HepG2 (cell line): ENCODE results near the gene MBOAT7. TPM values are rescaled to one million over a fixed set of nuclear protein-coding genes. Genes with fewer than 3 reads are reported as not detected.
A peak's percentile ranks its signal among the peaks of the same experiment; 100 is the strongest.

Experiments
- ATAC-seq: fragments of 200-7000 bp; cut with Tn5 transposase; 3 replicates; pipeline ENCODE4 v1.9.1; 2020; ENCODE audit warnings: mild to moderate bottlenecking, moderate library complexity
- BruUV-seq: library from RNA; stranded (reverse); fragments of 400-500 nt; replicated peaks from 2 replicates; lab custom pipeline; 2021; lab: Mats Ljungman, UMichigan
- CTCF ChIA-PET: fragments of 300-600 bp; formaldehyde crosslinking; extraction: SDS; loops from one replicate; lab custom pipeline; 2021; ENCODE audit warnings: low total read pairs, inconsistent platforms, low intra/inter-chr PET ratio; lab: Yijun Ruan, JAX
- POLR2A ChIA-PET: fragments of 350-600 bp; sonication (Branson Sonifier 250); formaldehyde crosslinking; loops from one replicate; lab custom pipeline; 2020; ENCODE audit warnings: antibody characterized with exemption, inconsistent platforms; lab: Yijun Ruan, JAX
- DNase-seq: peaks from one replicate; pipeline ENCODE4 v3.0.0-alpha.2; 2015; ENCODE audit warnings: low spot score
- FAIRE-seq: peaks from 3 replicates; lab custom pipeline; 2011; peaks lifted over from hg19 to GRCh38; lab: Jason Lieb, UNC
- H2AFZ ChIP-seq: one replicate; pipeline ENCODE4 v1.6.1; 2011; ENCODE audit warnings: low read length, inconsistent platforms
- H3K27ac ChIP-seq: fragments of 300-600 bp; 3 replicates; pipeline ENCODE4 v1.8.0; 2011; ENCODE audit warnings: mixed run types, mild to moderate bottlenecking, mixed read lengths, low read length, inconsistent platforms; ENCODE audit not compliant: insufficient read depth; ENCODE audit errors: extremely low read length
- H3K27me3 ChIP-seq, 2 experiments: fragments of 200-600 bp in 1 of 2; 2 replicates in 1 of 2; 3 replicates in 1 of 2; pipeline versions ENCODE4 v1.6.0 to v1.8.0; 2011; ENCODE audit warnings: low read length in 2 of 2, mild to moderate bottlenecking in 2 of 2, moderate library complexity in 2 of 2, inconsistent platforms in 1 of 2; ENCODE audit not compliant: insufficient read depth in 2 of 2, control insufficient read depth in 1 of 2
- H3K36me3 ChIP-seq, 2 experiments: fragments of 200-600 bp in 1 of 2; replicated peaks in 1 of 2; 2 replicates in 1 of 2; 3 replicates in 1 of 2; pipeline versions ENCODE4 v1.5.1 to v1.8.0; 2011; ENCODE audit warnings: low read length in 2 of 2, inconsistent platforms in 1 of 2; ENCODE audit not compliant: insufficient read depth in 2 of 2, control insufficient read depth in 1 of 2
- H3K4me1 ChIP-seq: 2 replicates; pipeline ENCODE4 v1.5.1; 2012; ENCODE audit warnings: low read length, inconsistent platforms; ENCODE audit not compliant: insufficient read depth
- H3K4me2 ChIP-seq: 2 replicates; pipeline ENCODE4 v1.6.0; 2011; ENCODE audit warnings: low read depth, low read length, inconsistent platforms
- H3K4me3 ChIP-seq, 3 experiments: fragments of 200-600 bp in 1 of 3; sonication (generic), shearing (Covaris generic) in 1 of 3; replicated peaks in 1 of 3; 2 replicates each; pipeline ENCODE4 v1.5.1; 2011 to 2016; ENCODE audit warnings: low read length in 3 of 3, inconsistent platforms in 2 of 3, low read depth in 2 of 3, mild to moderate bottlenecking in 2 of 3, control low read depth in 1 of 3, mixed read lengths in 1 of 3; ENCODE audit not compliant: insufficient read depth in 1 of 3
- H3K79me2 ChIP-seq: one replicate; pipeline ENCODE4 v1.6.1; 2011; ENCODE audit warnings: low read length, inconsistent platforms; ENCODE audit not compliant: insufficient read depth
- H3K9ac ChIP-seq: 2 replicates; pipeline ENCODE4 v1.6.0; 2011; ENCODE audit warnings: mild to moderate bottlenecking, low read depth, low read length, inconsistent platforms; ENCODE audit not compliant: insufficient read depth
- H3K9me3 ChIP-seq: 2 replicates; pipeline ENCODE4 v1.5.1; 2012; ENCODE audit warnings: mild to moderate bottlenecking, low read length
- H4K20me1 ChIP-seq: 2 replicates; pipeline ENCODE4 v1.6.0; 2011; ENCODE audit warnings: inconsistent platforms, mild to moderate bottlenecking, low read length, moderate library complexity; ENCODE audit not compliant: insufficient read depth
- ERF ChIP-seq: IDR thresholded peaks from 2 replicates; pipeline ENCODE4 v1.6.1; 2018; ENCODE audit warnings: missing biosample characterization, missing genetic modification reagents
- HOXA9 ChIP-seq: sonication (generic); formaldehyde crosslinking; IDR thresholded peaks from 2 replicates; pipeline ENCODE4 v1.8.1; 2022; ENCODE audit warnings: missing genetic modification reagents, mild to moderate bottlenecking, moderate library complexity, borderline replicate concordance
- KLF16 ChIP-seq, 2 experiments: sonication (generic) in 1 of 2; formaldehyde crosslinking in 1 of 2; IDR thresholded peaks; 2 replicates each; pipeline versions ENCODE4 v1.6.1 to v1.8.0; 2016 to 2023; ENCODE audit warnings: missing genetic modification reagents in 2 of 2, missing compliant biosample characterization in 1 of 2
- KMT2A ChIP-seq: sonication (generic); formaldehyde crosslinking; IDR thresholded peaks from 2 replicates; pipeline ENCODE4 v1.4.0; 2020; ENCODE audit warnings: missing genetic modification reagents
- NCOA5 ChIP-seq: sonication (generic); formaldehyde crosslinking; IDR thresholded peaks from 2 replicates; pipeline ENCODE4 v1.4.0; 2020; ENCODE audit warnings: missing genetic modification reagents
- NFRKB ChIP-seq: fragments of 450-650 bp; IDR thresholded peaks from 2 replicates; pipeline ENCODE4 v1.6.1; 2017
- PLRG1 ChIP-seq: fragments of 450-650 bp; conservative IDR thresholded peaks from 2 replicates; pipeline ENCODE4 v1.6.1; 2016
- STAG1 ChIP-seq: sonication (generic); formaldehyde crosslinking; IDR thresholded peaks from 2 replicates; pipeline ENCODE4 v1.4.0; 2020; ENCODE audit warnings: missing genetic modification reagents
- THAP11 ChIP-seq: IDR thresholded peaks from 2 replicates; pipeline ENCODE4 v1.6.1; 2016; ENCODE audit warnings: missing biosample characterization, missing genetic modification reagents
- TRAFD1 ChIP-seq: sonication (generic); formaldehyde crosslinking; IDR thresholded peaks from 2 replicates; pipeline ENCODE4 v1.5.1; 2020; ENCODE audit warnings: missing genetic modification reagents, mild to moderate bottlenecking, borderline replicate concordance
- ZBTB1 ChIP-seq: sonication (generic); formaldehyde crosslinking; IDR thresholded peaks from 2 replicates; pipeline ENCODE4 v1.4.0; 2020; ENCODE audit warnings: missing genetic modification reagents, borderline replicate concordance
- ZNF615 ChIP-seq: sonication (generic); formaldehyde crosslinking; IDR thresholded peaks from 2 replicates; pipeline ENCODE4 v1.5.0; 2020; ENCODE audit warnings: mild to moderate bottlenecking, missing genetic modification reagents, borderline replicate concordance
- ZNF644 ChIP-seq: IDR thresholded peaks from 2 replicates; pipeline ENCODE4 v1.6.1; 2016; ENCODE audit warnings: low read depth
- ZNF660 ChIP-seq: sonication (generic); formaldehyde crosslinking; IDR thresholded peaks from 2 replicates; pipeline ENCODE4 v1.5.1; 2020; ENCODE audit warnings: mild to moderate bottlenecking, low read depth, missing genetic modification reagents, borderline replicate concordance
- ZNF883 ChIP-seq: sonication (generic); formaldehyde crosslinking; IDR thresholded peaks from 2 replicates; pipeline ENCODE4 v1.5.1; 2020; ENCODE audit warnings: mild to moderate bottlenecking, missing genetic modification reagents; ENCODE audit errors: not compliant biosample characterization
- ZSCAN20 ChIP-seq: sonication (generic); formaldehyde crosslinking; IDR thresholded peaks from 2 replicates; pipeline ENCODE4 v1.4.0; 2020; ENCODE audit warnings: missing genetic modification reagents, mild to moderate bottlenecking, borderline replicate concordance
- WGBS: methylation state at CpG from one replicate; pipeline ENCODE4 v1.1.6; 2017; ENCODE audit warnings: low lambda C conversion rate; 5-methylcytosine and 5-hydroxymethylcytosine counted together
- in situ Hi-C: cut with HindIII; loops from 2 replicates; pipeline ENCODE4 v1.10.0; 2017; ENCODE audit warnings: low pct_unique_long_range_greater_than_20kb; ENCODE audit not compliant: extremely low pct_ligation_motif_present
- intact Hi-C: fragments of 100-400 bp; cut with micrococcal nuclease; formaldehyde crosslinking; loops from one replicate; pipeline ENCODE4 v1.10.0; 2022; ENCODE audit not compliant: unreplicated experiment
- polyA plus RNA-seq, 8 experiments: library from polyadenylated mRNA; depleted of rRNA in 3 of 8; stranded (reverse) in 7 of 8; unstranded in 1 of 8; fragments of >200 nt; fragmentation: Illumina TruSeq in 4 of 8; extraction: Trizol in 4 of 8; gene quantifications; 2 replicates each; pipeline versions ENCODE4 v1.2.1 to v1.2.3, GENCODE V29; 2011 to 2016; ENCODE audit warnings: low read depth in 4 of 8, missing spikeins in 1 of 8, mixed read lengths in 1 of 8; ENCODE audit not compliant: insufficient read depth in 1 of 8
- total RNA-seq, 5 experiments: library from RNA; depleted of rRNA; stranded (reverse); fragments of >200 nt; fragmentation: Illumina TruSeq; extraction: Trizol; gene quantifications; 2 replicates each; pipeline ENCODE4 v1.2.3, GENCODE V29; 2016; ENCODE audit warnings: low read depth in 1 of 5
- TF ChIP-seq, protein P1 (sequence below), 2 experiments: sonication (generic) in 1 of 2; formaldehyde crosslinking in 1 of 2; IDR thresholded peaks; 2 replicates each; pipeline versions ENCODE4 v1.4.0 to v1.6.1; 2016 to 2020; ENCODE audit warnings: borderline replicate concordance in 1 of 2, low read depth in 1 of 2, mild to moderate bottlenecking in 1 of 2, missing genetic modification reagents in 1 of 2

MBOAT7 gene
- total and polyA plus RNA-seq, 2 of the 13 experiments (the other 11 are each of a cell fraction or from before 2014, with no cell fraction given) = 22.2 to 25.5 TPM

- in situ Hi-C loops = no loop called here
- ATAC-seq = peak; percentile 99
- intact Hi-C loops = loop anchor here (2.0 to 5.0 kb wide), 4 partner anchors 21 to 73 kb away; partner anchors contain the start of genes LENG1 and TSEN34
- H3K27me3 ChIP-seq = peaks cover 1 to 13% of the 10 kb centered on the region in 2 experiments; a peak in 3 of 5 replicates
- DNase-seq = peak; percentile 80
- BruUV-seq = no TSS peak
- no peak overlapping the region for H3K27ac ChIP-seq
- H3K79me2 ChIP-seq = no peaks in the 10 kb centered on the region
- peaks cover 4% of the 10 kb centered on the region; the same call in 1 of the 2 replicates for H3K9me3 ChIP-seq
- no peak overlapping the region for H3K4me2 ChIP-seq
- H3K9ac ChIP-seq = no peak overlapping the region
- no peaks in the 10 kb centered on the region for H4K20me1 ChIP-seq
- CTCF ChIA-PET = interaction anchor here (1.1 to 2.4 kb wide), 4 partner anchors 21 to 63 kb away, joined by 3 to 18 read pairs (median 5); partner anchors contain the start of gene MBOAT7
- FAIRE-seq = peak; percentile 95
- whole genome bisulfite sequencing = 5% methylated on average over 21 of the region's 21 CpGs
- H2AFZ ChIP-seq = no peak overlapping the region
- no peaks in the 10 kb centered on the region for H3K36me3 ChIP-seq
- peaks cover 11% of the 10 kb centered on the region for H3K4me1 ChIP-seq
- POLR2A ChIA-PET = interaction anchor here (0.9 to 1.2 kb wide), 2 partner anchors 28 to 30 kb away, joined by 3 to 4 read pairs; no protein-coding TSS in a partner anchor
- no peak overlapping the region; a peak in 1 of 6 replicates for H3K4me3 ChIP-seq
- TF ChIP-seq HOXA9 (0 out of 2 replicates have a peak, but pooled peaks have one; percentile 21), ZBTB1 (no peak), ERF (CRISPR knock-in tag) (peak; percentile 46; the same call in 1 of the 2 replicates), ZNF644 (CRISPR knock-in tag) (0 out of 2 replicates have a peak, but pooled peaks have one; percentile 18), ZNF660 (CRISPR knock-in tag) (no peak), STAG1 (CRISPR knock-in tag) (peak; percentile 97), THAP11 (peak; percentile 72), NFRKB (no peak), KMT2A (CRISPR knock-in tag) (0 out of 2 replicates have a peak, but pooled peaks have one; percentile 22), KLF16 (CRISPR knock-in tag; IDR thresholded peaks at IDR 0.05) (peak in 1 of 2 experiments; percentile 50; a peak in 1 of 4 replicates), ZSCAN20 (CRISPR knock-in tag) (no peak), TRAFD1 (peak; percentile 51; the same call in 1 of the 2 replicates), NCOA5 (CRISPR knock-in tag) (no peak), ZNF883 (CRISPR knock-in tag) (peak; percentile 58), ZNF615 (CRISPR knock-in tag) (no peak), PLRG1 (no peak)
- TF ChIP-seq, protein P1, sequence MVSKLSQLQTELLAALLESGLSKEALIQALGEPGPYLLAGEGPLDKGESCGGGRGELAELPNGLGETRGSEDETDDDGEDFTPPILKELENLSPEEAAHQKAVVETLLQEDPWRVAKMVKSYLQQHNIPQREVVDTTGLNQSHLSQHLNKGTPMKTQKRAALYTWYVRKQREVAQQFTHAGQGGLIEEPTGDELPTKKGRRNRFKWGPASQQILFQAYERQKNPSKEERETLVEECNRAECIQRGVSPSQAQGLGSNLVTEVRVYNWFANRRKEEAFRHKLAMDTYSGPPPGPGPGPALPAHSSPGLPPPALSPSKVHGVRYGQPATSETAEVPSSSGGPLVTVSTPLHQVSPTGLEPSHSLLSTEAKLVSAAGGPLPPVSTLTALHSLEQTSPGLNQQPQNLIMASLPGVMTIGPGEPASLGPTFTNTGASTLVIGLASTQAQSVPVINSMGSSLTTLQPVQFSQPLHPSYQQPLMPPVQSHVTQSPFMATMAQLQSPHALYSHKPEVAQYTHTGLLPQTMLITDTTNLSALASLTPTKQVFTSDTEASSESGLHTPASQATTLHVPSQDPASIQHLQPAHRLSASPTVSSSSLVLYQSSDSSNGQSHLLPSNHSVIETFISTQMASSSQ (IDR thresholded peaks at IDR 0.05; ENCODE audit: low read depth) = no peak
- TF ChIP-seq, protein P1 (CRISPR knock-in tag; IDR thresholded peaks at IDR 0.05; ENCODE audit: borderline replicate concordance) = peak; percentile 28; the same call in 1 of the 2 replicates
These were observed 41.9 kb upstream of the MBOAT7 start for GRCh38 chr19:54231077-54231931.
